Gastroesophageal sphincter (tissue), 3 donors: ENCODE results near the gene CAMK1D.

ENCODE experiments used
- EP300 ChIP-seq: sonication (generic); formaldehyde crosslinking; IDR thresholded peaks from one replicate; pipeline ENCODE4 v1.6.1; 2017; ENCODE audit warnings: antibody characterized with exemption, mild to moderate bottlenecking
- POLR2A ChIP-seq, 2 donors: fragments of 450-650 bp; IDR thresholded peaks; one replicate each; pipeline ENCODE4 v1.6.1; 2017; ENCODE audit warnings: antibody characterized with exemption in 2 of 2, mild to moderate bottlenecking in 2 of 2, moderate library complexity in 1 of 2
- TF ChIP-seq, protein P1 (sequence below), 4 experiments: fragments of 200-600 bp in 2 of 4; fragments of 450-650 bp in 2 of 4; sonication (generic) in 1 of 4; IDR thresholded peaks; one replicate each; pipeline ENCODE4 v1.5.1; 2017 to 2019; ENCODE audit warnings: antibody characterized with exemption in 4 of 4, mild to moderate bottlenecking in 2 of 4, moderate library complexity in 2 of 4

DNA sequence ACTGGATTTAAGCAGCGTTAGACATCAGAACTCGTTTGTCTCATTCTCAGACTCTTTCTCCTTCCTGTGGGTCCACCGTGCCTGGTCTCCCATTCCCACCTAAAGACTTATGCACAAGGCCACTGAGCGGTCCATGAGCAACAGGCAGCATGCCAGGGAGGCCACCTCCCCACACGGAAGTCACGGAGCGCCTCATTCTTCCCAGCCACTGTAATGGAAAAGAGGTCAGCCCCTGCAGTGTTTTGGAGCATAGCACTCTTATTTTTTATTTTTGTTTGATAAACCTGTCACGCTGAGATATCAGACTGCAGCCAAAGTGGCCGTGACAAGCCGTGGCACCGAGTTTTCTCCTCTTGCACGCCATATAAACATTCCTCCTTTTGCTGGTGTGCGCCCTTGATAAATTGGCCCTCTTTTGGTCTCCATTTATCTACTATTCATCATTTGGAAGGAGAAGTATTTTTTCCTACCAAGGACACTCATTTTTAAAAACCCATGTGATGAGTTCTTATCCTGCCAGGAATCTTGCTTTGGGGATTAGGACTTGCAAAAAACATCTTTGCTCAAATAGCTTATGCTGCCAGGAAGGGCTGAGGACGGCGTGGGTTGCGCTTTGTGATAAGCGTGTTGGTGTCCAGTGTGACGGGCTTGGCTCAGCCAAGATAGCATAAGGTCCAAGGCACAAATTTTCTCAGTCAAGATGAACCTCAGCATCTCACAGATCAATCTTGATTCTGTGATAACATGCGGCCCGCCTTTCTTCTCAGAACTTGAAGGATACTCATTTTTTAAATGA is 446.2 kb downstream of the CAMK1D start:
- TF ChIP-seq, protein P1, sequence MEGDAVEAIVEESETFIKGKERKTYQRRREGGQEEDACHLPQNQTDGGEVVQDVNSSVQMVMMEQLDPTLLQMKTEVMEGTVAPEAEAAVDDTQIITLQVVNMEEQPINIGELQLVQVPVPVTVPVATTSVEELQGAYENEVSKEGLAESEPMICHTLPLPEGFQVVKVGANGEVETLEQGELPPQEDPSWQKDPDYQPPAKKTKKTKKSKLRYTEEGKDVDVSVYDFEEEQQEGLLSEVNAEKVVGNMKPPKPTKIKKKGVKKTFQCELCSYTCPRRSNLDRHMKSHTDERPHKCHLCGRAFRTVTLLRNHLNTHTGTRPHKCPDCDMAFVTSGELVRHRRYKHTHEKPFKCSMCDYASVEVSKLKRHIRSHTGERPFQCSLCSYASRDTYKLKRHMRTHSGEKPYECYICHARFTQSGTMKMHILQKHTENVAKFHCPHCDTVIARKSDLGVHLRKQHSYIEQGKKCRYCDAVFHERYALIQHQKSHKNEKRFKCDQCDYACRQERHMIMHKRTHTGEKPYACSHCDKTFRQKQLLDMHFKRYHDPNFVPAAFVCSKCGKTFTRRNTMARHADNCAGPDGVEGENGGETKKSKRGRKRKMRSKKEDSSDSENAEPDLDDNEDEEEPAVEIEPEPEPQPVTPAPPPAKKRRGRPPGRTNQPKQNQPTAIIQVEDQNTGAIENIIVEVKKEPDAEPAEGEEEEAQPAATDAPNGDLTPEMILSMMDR (IDR thresholded peaks at IDR 0.05), result no peak
- TF ChIP-seq POLR2A (IDR thresholded peaks at IDR 0.05), result no peak
- TF ChIP-seq EP300, result no peak
